GM19455 (cell line): ENCODE measurements around the gene ROBO1.
"Not testable (repeated sequence)": the region's sequence is repeated elsewhere in the genome, so short reads cannot be mapped to it uniquely, and the experiment has no call there.

ENCODE experiments used
- ATAC-seq: cut with Tn5 transposase; IDR thresholded peaks from one replicate; pipeline ENCODE4 v1.9.1; 2021; ENCODE audit not compliant: unreplicated experiment

The ROBO1 gene

GRCh38 chr3:79767905-79768267 lies at the start of gene ROBO1:
Gene ROBO1 (minus strand): TSS chr3:79767998.
- no peak for ATAC-seq

- ATAC-seq, result no peak
Measured at GRCh38 chr3:79817224-79817623, 49.4 kb upstream of the ROBO1 start.

- ATAC-seq, result no peak
Measured at GRCh38 chr3:79815478-79815877, 47.7 kb upstream of the ROBO1 start.

- no peak for ATAC-seq
Measured at GRCh38 chr3:79810581-79810980, 42.8 kb upstream of the ROBO1 start.

GRCh38 chr3:79810092-79810491 lies 42.3 kb upstream of the ROBO1 start:
- no peak for ATAC-seq

- ATAC-seq, result no peak
Measured at GRCh38 chr3:79809106-79809505, 41.3 kb upstream of the ROBO1 start.

GRCh38 chr3:79808515-79808914 lies 40.7 kb upstream of the ROBO1 start:
- no peak for ATAC-seq

GRCh38 chr3:79790177-79790576 lies 22.4 kb upstream of the ROBO1 start:
- not testable (repeated sequence) for ATAC-seq

- ATAC-seq, result no peak
Measured at GRCh38 chr3:79773291-79773690, 5.5 kb upstream of the ROBO1 start.

- ATAC-seq, result no peak
Measured at GRCh38 chr3:79769229-79769628, 1.4 kb upstream of the ROBO1 start.

GRCh38 chr3:79767194-79767904 lies 449 bp downstream of the ROBO1 start:
- no peak for ATAC-seq

- no peak for ATAC-seq
Measured at GRCh38 chr3:79766496-79767193, 1.2 kb downstream of the ROBO1 start.

- no peak for ATAC-seq
Measured at GRCh38 chr3:79765911-79766310, 1.9 kb downstream of the ROBO1 start.

- no peak for ATAC-seq
Measured at GRCh38 chr3:79761441-79761840, 6.4 kb downstream of the ROBO1 start.

GRCh38 chr3:79751703-79752102 lies 16.1 kb downstream of the ROBO1 start:
- no peak for ATAC-seq

GRCh38 chr3:79737530-79737929 lies 30.3 kb downstream of the ROBO1 start:
- ATAC-seq, result no peak

GRCh38 chr3:79729096-79729495 lies 38.7 kb downstream of the ROBO1 start:
- ATAC-seq, result no peak

GRCh38 chr3:79726786-79727185 lies 41.0 kb downstream of the ROBO1 start:
- no peak for ATAC-seq

- ATAC-seq, result no peak
Measured at GRCh38 chr3:79724206-79724605, 43.6 kb downstream of the ROBO1 start.

- ATAC-seq, result no peak
Measured at GRCh38 chr3:79690072-79690471, 77.7 kb downstream of the ROBO1 start.

GRCh38 chr3:79685108-79685507 lies 82.7 kb downstream of the ROBO1 start:
- no peak for ATAC-seq

GRCh38 chr3:79684041-79684440 lies 83.8 kb downstream of the ROBO1 start:
- ATAC-seq, result no peak

- no peak for ATAC-seq
Measured at GRCh38 chr3:79672731-79673130, 95.1 kb downstream of the ROBO1 start.
